Astrocyte (in vitro differentiated cells and primary cell): ENCODE measurements around the gene MVP.

Source experiments
- EZH2 ChIP-seq: IDR thresholded peaks from 2 replicates; pipeline ENCODE4 v1.6.1; 2012; ENCODE audit warnings: mild to moderate bottlenecking, low read length, inconsistent platforms; ENCODE audit not compliant: insufficient read depth
- TF ChIP-seq, protein P1 (sequence below): IDR thresholded peaks from 2 replicates; pipeline ENCODE4 v1.5.1; 2011; ENCODE audit warnings: low read depth, mild to moderate bottlenecking, inconsistent platforms, low read length, moderate library complexity; ENCODE audit not compliant: insufficient read depth

DNA sequence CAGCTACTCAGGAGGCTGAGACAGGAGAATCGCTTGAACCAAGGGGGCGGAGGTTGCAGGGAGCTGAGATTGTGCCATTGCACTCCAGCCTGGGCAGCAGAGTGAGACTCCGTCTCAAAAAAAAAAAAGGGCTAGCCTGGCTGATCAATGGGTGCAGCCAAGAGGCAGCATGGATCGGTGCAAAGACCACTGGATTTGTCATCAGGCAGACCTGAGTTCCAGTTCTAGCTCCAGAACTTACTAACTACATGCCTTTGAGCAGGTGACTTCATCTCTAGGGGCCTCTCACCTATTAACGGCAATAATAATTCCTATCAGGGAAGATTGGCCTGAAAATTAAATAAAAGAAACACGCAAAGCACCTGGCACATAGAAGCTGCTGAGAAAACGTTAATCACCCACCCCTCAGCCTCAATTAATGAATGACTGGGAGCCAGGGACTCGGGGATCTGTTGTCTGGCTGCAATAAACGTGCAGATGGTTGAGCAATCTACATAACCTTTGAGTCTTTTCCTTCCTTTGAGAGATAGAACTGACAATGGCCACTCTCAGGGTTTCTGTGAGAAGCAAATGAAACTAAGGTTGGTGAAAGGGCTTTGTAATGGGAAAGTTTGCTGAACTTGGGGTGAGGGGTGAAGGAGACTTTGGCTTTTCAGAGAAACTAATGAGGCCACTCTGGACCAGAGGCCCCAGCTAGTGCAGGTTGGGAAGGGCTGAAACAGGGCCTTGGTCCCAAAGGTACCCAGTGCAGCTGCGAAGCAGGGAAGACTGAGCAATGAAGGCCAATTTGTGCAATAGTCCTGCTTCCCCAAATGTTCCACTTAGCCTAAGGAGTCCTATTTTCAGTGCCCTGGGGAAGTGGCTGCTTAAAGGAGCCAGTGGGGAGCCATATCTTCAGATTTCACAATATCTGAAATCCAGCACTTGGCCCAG lies 71.5 kb downstream of the MVP start:
- TF ChIP-seq, protein P1, sequence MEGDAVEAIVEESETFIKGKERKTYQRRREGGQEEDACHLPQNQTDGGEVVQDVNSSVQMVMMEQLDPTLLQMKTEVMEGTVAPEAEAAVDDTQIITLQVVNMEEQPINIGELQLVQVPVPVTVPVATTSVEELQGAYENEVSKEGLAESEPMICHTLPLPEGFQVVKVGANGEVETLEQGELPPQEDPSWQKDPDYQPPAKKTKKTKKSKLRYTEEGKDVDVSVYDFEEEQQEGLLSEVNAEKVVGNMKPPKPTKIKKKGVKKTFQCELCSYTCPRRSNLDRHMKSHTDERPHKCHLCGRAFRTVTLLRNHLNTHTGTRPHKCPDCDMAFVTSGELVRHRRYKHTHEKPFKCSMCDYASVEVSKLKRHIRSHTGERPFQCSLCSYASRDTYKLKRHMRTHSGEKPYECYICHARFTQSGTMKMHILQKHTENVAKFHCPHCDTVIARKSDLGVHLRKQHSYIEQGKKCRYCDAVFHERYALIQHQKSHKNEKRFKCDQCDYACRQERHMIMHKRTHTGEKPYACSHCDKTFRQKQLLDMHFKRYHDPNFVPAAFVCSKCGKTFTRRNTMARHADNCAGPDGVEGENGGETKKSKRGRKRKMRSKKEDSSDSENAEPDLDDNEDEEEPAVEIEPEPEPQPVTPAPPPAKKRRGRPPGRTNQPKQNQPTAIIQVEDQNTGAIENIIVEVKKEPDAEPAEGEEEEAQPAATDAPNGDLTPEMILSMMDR: no peak
- no peak for TF ChIP-seq EZH2
